GM19455 (cell line): ENCODE data around the gene OR6C70.
"Not testable (repeated sequence)": the region's sequence is repeated elsewhere in the genome, so short reads cannot be mapped to it uniquely, and the experiment has no call there.

Experiments used
- ATAC-seq: cut with Tn5 transposase; IDR thresholded peaks from one replicate; pipeline ENCODE4 v1.9.1; 2021; ENCODE audit not compliant: unreplicated experiment

The OR6C70 gene

GRCh38 chr12:55470088-55470829 lies at the start of gene OR6C70:
Gene OR6C70, minus strand, starts transcription at chr12:55470138. Its CDS starts 0 bp downstream, at chr12:55470138.
- ATAC-seq: no peak

GRCh38 chr12:55516391-55516790 lies 46.5 kb upstream of the OR6C70 start:
- ATAC-seq: no peak

- ATAC-seq: no peak
These were observed 45.8 kb upstream of the OR6C70 start for GRCh38 chr12:55515696-55516095.

- no peak for ATAC-seq
These were observed 31.7 kb upstream of the OR6C70 start for GRCh38 chr12:55501601-55502000.

GRCh38 chr12:55499810-55500252 lies 29.9 kb upstream of the OR6C70 start:
- ATAC-seq: no peak

- no peak for ATAC-seq
These were observed 29.3 kb upstream of the OR6C70 start for GRCh38 chr12:55499231-55499630.

GRCh38 chr12:55495490-55495889 lies 25.6 kb upstream of the OR6C70 start:
- ATAC-seq: no peak

GRCh38 chr12:55492078-55492477 lies 22.1 kb upstream of the OR6C70 start, which contains the start of gene OR6C68:
Gene OR6C68, plus strand, starts transcription at chr12:55492378. Its CDS starts 0 bp downstream, at chr12:55492378.
- no peak for ATAC-seq

GRCh38 chr12:55484284-55484683 lies 14.3 kb upstream of the OR6C70 start:
- not testable (repeated sequence) for ATAC-seq

GRCh38 chr12:55479136-55479535 lies 9.2 kb upstream of the OR6C70 start:
- not testable (repeated sequence) for ATAC-seq

GRCh38 chr12:55472264-55472663 lies 2.3 kb upstream of the OR6C70 start:
- no peak for ATAC-seq

- ATAC-seq: no peak
These were observed 647 bp downstream of the OR6C70 start for GRCh38 chr12:55469291-55469690.

- no peak for ATAC-seq
These were observed 2.1 kb downstream of the OR6C70 start for GRCh38 chr12:55467836-55468235.

GRCh38 chr12:55464926-55465325 lies 5.0 kb downstream of the OR6C70 start:
- ATAC-seq: not testable (repeated sequence)

GRCh38 chr12:55448825-55449224 lies 21.1 kb downstream of the OR6C70 start:
- no peak for ATAC-seq

GRCh38 chr12:55446326-55446725 lies 23.6 kb downstream of the OR6C70 start:
- no peak for ATAC-seq

- no peak for ATAC-seq
These were observed 24.6 kb downstream of the OR6C70 start for GRCh38 chr12:55445357-55445756.

GRCh38 chr12:55443776-55444175 lies 26.2 kb downstream of the OR6C70 start, which contains the start of gene OR6C2:
Gene OR6C2, plus strand, starts transcription at chr12:55444076. Its CDS starts 8,138 bp downstream, at chr12:55452214.
- no peak for ATAC-seq

- ATAC-seq: not testable (repeated sequence)
These were observed 28.7 kb downstream of the OR6C70 start for GRCh38 chr12:55441233-55441632.

GRCh38 chr12:55428331-55429243 lies 41.4 kb downstream of the OR6C70 start:
- ATAC-seq: no peak

- no peak for ATAC-seq
These were observed 44.0 kb downstream of the OR6C70 start, which contains the start of gene OR6C76 for GRCh38 chr12:55425954-55426353. Gene OR6C76, plus strand, starts transcription at chr12:55426254. Its CDS starts 0 bp downstream, at chr12:55426254.
